Common myeloid progenitor, CD34-positive (primary cell): Measurements from ENCODE around the gene PLCL1.

Experiments
- CTCF ChIA-PET: fragments of 350-600 bp; sonication (Branson Sonifier 250); formaldehyde crosslinking; loops from one replicate; lab custom pipeline; 2021; ENCODE audit warnings: antibody characterized with exemption; lab: Charles Lee
- POLR2A ChIA-PET: fragments of 350-600 bp; sonication (Branson Sonifier 250); formaldehyde crosslinking; loops from one replicate; lab custom pipeline; 2021; ENCODE audit warnings: antibody characterized with exemption; lab: Charles Lee
- DNase-seq, 3 donors: peaks; one replicate each; pipeline versions ENCODE4 v3.0.0 to v3.0.0-alpha.2; 2013
- H3K27ac ChIP-seq, 2 experiments: 1 replicate in 1 of 2; 2 replicates in 1 of 2; pipeline ENCODE4 v1.7.0; 2013; ENCODE audit warnings: inconsistent platforms in 2 of 2, low read length in 2 of 2, mild to moderate bottlenecking in 2 of 2, low read depth in 1 of 2, moderate library complexity in 1 of 2; ENCODE audit not compliant: severe bottlenecking in 2 of 2, insufficient read depth in 1 of 2, poor library complexity in 1 of 2
- H3K27me3 ChIP-seq, 5 experiments: replicated peaks in 2 of 5; 1 replicate in 3 of 5; 2 replicates in 2 of 5; pipeline versions ENCODE4 v1.6.1 to v1.7.0; 2013; ENCODE audit warnings: low read length in 4 of 5, mild to moderate bottlenecking in 2 of 5, moderate library complexity in 2 of 5, inconsistent platforms in 1 of 5; ENCODE audit not compliant: insufficient read depth in 5 of 5, control insufficient read depth in 4 of 5
- H3K36me3 ChIP-seq, 4 experiments: 1 replicate in 2 of 4; 2 replicates in 2 of 4; pipeline versions ENCODE4 v1.6.1 to v1.7.0; 2013; ENCODE audit warnings: low read length in 3 of 4, control low read depth in 1 of 4, mild to moderate bottlenecking in 1 of 4; ENCODE audit not compliant: control insufficient read depth in 4 of 4, insufficient read depth in 4 of 4
- H3K4me1 ChIP-seq, 4 experiments: 1 replicate in 3 of 4; 2 replicates in 1 of 4; pipeline versions ENCODE4 v1.6.1 to v1.7.1; 2013; ENCODE audit warnings: low read length in 3 of 4, mild to moderate bottlenecking in 3 of 4, control low read depth in 1 of 4, inconsistent platforms in 1 of 4, moderate library complexity in 1 of 4; ENCODE audit not compliant: control insufficient read depth in 4 of 4, insufficient read depth in 4 of 4; ENCODE audit errors: control extremely low read depth in 1 of 4
- H3K4me3 ChIP-seq, 7 experiments: 1 replicate in 4 of 7; 2 replicates in 3 of 7; pipeline versions ENCODE4 v1.5.1 to v1.7.0; 2013; ENCODE audit warnings: mild to moderate bottlenecking in 7 of 7, low read length in 6 of 7, moderate library complexity in 6 of 7, inconsistent platforms in 2 of 7, low read depth in 2 of 7, control low read depth in 1 of 7; ENCODE audit not compliant: insufficient read depth in 4 of 7, control insufficient read depth in 1 of 7; ENCODE audit errors: extremely low read depth in 1 of 7
- H3K9me3 ChIP-seq, 5 experiments: 1 replicate in 4 of 5; 2 replicates in 1 of 5; pipeline versions ENCODE4 v1.6.1 to v1.7.1; 2013; ENCODE audit warnings: low read length in 4 of 5, mild to moderate bottlenecking in 2 of 5, inconsistent platforms in 1 of 5, low read depth in 1 of 5, moderate library complexity in 1 of 5; ENCODE audit not compliant: control insufficient read depth in 4 of 5, insufficient read depth in 2 of 5; ENCODE audit errors: control extremely low read depth in 1 of 5
- WGBS: methylation state at CpG from one replicate; pipeline ENCODE4 v1.1.5; 2013; ENCODE audit not compliant: insufficient coverage; 5-methylcytosine and 5-hydroxymethylcytosine counted together

PLCL1 gene

GRCh38 chr2:197809064-197809463 is 4.7 kb downstream of the PLCL1 start:
- no peak for DNase-seq
- Histone ChIP-seq H3K9me3 (peaks cover 0 to 2% (median 0%) of the 10 kb centered on the region in 5 experiments), H3K4me1 (peaks cover 8 to 22% (median 16%) of the 10 kb centered on the region in 4 experiments), H3K36me3 (no peaks in the 10 kb centered on the region), H3K27me3 (peaks cover 0 to 11% (median 5%) of the 10 kb centered on the region in 5 experiments), H3K27ac (no peak overlapping the region), H3K4me3 (no peak overlapping the region)
- ChIA-PET POLR2A (no interaction called here), CTCF (interaction anchor here (1.0 to 2.2 kb wide), 2 partner anchors 318 to 488 kb away, joined by 3 to 9 read pairs; no protein-coding TSS in a partner anchor)
- WGBS, result 100% methylated on average over 3 of the region's 5 CpGs

- H3K4me3 ChIP-seq, result no peak overlapping the region
- no peaks in the 10 kb centered on the region for H3K36me3 ChIP-seq
- no peak overlapping the region for H3K27ac ChIP-seq
- peaks cover 0 to 11% (median 5%) of the 10 kb centered on the region in 5 experiments for H3K27me3 ChIP-seq
- no peak for DNase-seq
- ChIA-PET CTCF (interaction anchor here (1.0 kb wide), 1 partner anchor 317 kb away, joined by 3 read pairs; no protein-coding TSS in a partner anchor), POLR2A (no interaction called here)
- peaks cover 0 to 2% (median 0%) of the 10 kb centered on the region in 5 experiments for H3K9me3 ChIP-seq
- peaks cover 8 to 17% (median 12%) of the 10 kb centered on the region in 4 experiments for H3K4me1 ChIP-seq
- WGBS, result no CpG with 5 or more reads among the region's 3 CpGs
Observed at GRCh38 chr2:197810016-197810415, 5.6 kb downstream of the PLCL1 start.

- H3K36me3 ChIP-seq, result no peaks in the 10 kb centered on the region
- ChIA-PET POLR2A (no interaction called here), CTCF (interaction anchor here (0.9 to 1.4 kb wide), 2 partner anchors 16 to 23 kb away, joined by 3 read pairs; no protein-coding TSS in a partner anchor)
- peaks cover 4 to 12% (median 8%) of the 10 kb centered on the region in 4 experiments for H3K4me1 ChIP-seq
- WGBS, result 100% methylated on average over 1 of the region's 3 CpGs
- no peak overlapping the region for H3K27ac ChIP-seq
- peaks cover 0 to 2% (median 0%) of the 10 kb centered on the region in 5 experiments for H3K9me3 ChIP-seq
- DNase-seq, result no peak
- peaks cover 0 to 7% (median 3%) of the 10 kb centered on the region in 5 experiments for H3K27me3 ChIP-seq
- H3K4me3 ChIP-seq, result no peak overlapping the region
Observed at GRCh38 chr2:197810491-197810890, 6.1 kb downstream of the PLCL1 start.

GRCh38 chr2:197813093-197813787 is 8.8 kb downstream of the PLCL1 start:
- peaks cover 0 to 2% (median 0%) of the 10 kb centered on the region in 5 experiments for H3K9me3 ChIP-seq
- ChIA-PET CTCF (interaction anchor here (0.6 to 1.7 kb wide), 6 partner anchors 11 to 965 kb away, joined by 3 to 11 read pairs (median 4); no protein-coding TSS in a partner anchor), POLR2A (no interaction called here)
- H3K36me3 ChIP-seq, result no peaks in the 10 kb centered on the region
- peak; percentile 18 to 48 (median 35) for DNase-seq
- peaks cover 0 to 1% (median 0%) of the 10 kb centered on the region in 5 experiments for H3K27me3 ChIP-seq
- H3K27ac ChIP-seq, result no peak overlapping the region
- no CpG with 5 or more reads among the region's 3 CpGs for WGBS
- H3K4me3 ChIP-seq, result no peak overlapping the region
- H3K4me1 ChIP-seq, result peaks cover 0 to 2% (median 0%) of the 10 kb centered on the region in 4 experiments

GRCh38 chr2:197814526-197814925 is 10.1 kb downstream of the PLCL1 start:
- no peak for DNase-seq
- H3K36me3 ChIP-seq, result no peaks in the 10 kb centered on the region
- H3K27ac ChIP-seq, result no peak overlapping the region
- no peak overlapping the region for H3K4me3 ChIP-seq
- H3K4me1 ChIP-seq, result peaks cover 0 to 2% (median 0%) of the 10 kb centered on the region in 4 experiments
- POLR2A ChIA-PET, result no interaction called here
- CTCF ChIA-PET, result interaction anchor here (1.5 to 1.7 kb wide), 2 partner anchors 11 to 13 kb away, joined by 3 to 11 read pairs; no protein-coding TSS in a partner anchor
- no CpG with 5 or more reads among the region's 2 CpGs for WGBS
- H3K9me3 ChIP-seq, result no peaks in the 10 kb centered on the region
- peaks cover 0 to 1% (median 0%) of the 10 kb centered on the region in 5 experiments for H3K27me3 ChIP-seq

GRCh38 chr2:197821550-197822289 is 17.3 kb downstream of the PLCL1 start:
- WGBS, result 100% methylated on average over 2 of the region's 2 CpGs
- no peaks in the 10 kb centered on the region for H3K9me3 ChIP-seq
- no peaks in the 10 kb centered on the region for H3K27me3 ChIP-seq
- no peak overlapping the region for H3K4me3 ChIP-seq
- no peak overlapping the region for H3K27ac ChIP-seq
- no peaks in the 10 kb centered on the region for H3K36me3 ChIP-seq
- DNase-seq, result no peak
- no peaks in the 10 kb centered on the region for H3K4me1 ChIP-seq
- ChIA-PET CTCF (no interaction called here), POLR2A (no interaction called here)
